ENCODE results near the gene MRPL52. TPM values are rescaled to one million over a fixed set of nuclear protein-coding genes. Genes with fewer than 3 reads are reported as not detected.
"Not testable (repeated sequence)": the region's sequence is repeated elsewhere in the genome, so short reads cannot be mapped to it uniquely, and the experiment has no call there.

The MRPL52 gene
- total RNA-seq, 4 donors from 2014 or later: 24.8 to 230 (median 41.4) TPM

- 84 to 86% methylated on average over 3 of the region's 3 CpGs for WGBS, 2 donors
- intact Hi-C loops (cut with DNase I; ENCODE audit: low total_unique reads): no loop called here
- TF ChIP-seq, protein P1, sequence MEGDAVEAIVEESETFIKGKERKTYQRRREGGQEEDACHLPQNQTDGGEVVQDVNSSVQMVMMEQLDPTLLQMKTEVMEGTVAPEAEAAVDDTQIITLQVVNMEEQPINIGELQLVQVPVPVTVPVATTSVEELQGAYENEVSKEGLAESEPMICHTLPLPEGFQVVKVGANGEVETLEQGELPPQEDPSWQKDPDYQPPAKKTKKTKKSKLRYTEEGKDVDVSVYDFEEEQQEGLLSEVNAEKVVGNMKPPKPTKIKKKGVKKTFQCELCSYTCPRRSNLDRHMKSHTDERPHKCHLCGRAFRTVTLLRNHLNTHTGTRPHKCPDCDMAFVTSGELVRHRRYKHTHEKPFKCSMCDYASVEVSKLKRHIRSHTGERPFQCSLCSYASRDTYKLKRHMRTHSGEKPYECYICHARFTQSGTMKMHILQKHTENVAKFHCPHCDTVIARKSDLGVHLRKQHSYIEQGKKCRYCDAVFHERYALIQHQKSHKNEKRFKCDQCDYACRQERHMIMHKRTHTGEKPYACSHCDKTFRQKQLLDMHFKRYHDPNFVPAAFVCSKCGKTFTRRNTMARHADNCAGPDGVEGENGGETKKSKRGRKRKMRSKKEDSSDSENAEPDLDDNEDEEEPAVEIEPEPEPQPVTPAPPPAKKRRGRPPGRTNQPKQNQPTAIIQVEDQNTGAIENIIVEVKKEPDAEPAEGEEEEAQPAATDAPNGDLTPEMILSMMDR (IDR thresholded peaks at IDR 0.05): no peak
- TF ChIP-seq POLR2A (IDR thresholded peaks at IDR 0.05): no peak
- DNase-seq (ENCODE audit: low spot score in 2 of 2): no peak
- no peak overlapping the region for H3K4me3 ChIP-seq (ENCODE audit: low read depth, poor library complexity, severe bottlenecking)
These were observed 26.1 kb upstream of the MRPL52 start for GRCh38 chr14:22803687-22803974.

GRCh38 chr14:22805235-22805634 is 24.5 kb upstream of the MRPL52 start:
- H3K4me3 ChIP-seq (ENCODE audit: low read depth, poor library complexity, severe bottlenecking); intact Hi-C loops (cut with DNase I; ENCODE audit: low total_unique reads); DNase-seq (ENCODE audit: low spot score in 2 of 2): not testable (repeated sequence)
- whole genome bisulfite sequencing, 2 donors: 93 to 95% methylated on average over 4 of the region's 4 CpGs

DNA sequence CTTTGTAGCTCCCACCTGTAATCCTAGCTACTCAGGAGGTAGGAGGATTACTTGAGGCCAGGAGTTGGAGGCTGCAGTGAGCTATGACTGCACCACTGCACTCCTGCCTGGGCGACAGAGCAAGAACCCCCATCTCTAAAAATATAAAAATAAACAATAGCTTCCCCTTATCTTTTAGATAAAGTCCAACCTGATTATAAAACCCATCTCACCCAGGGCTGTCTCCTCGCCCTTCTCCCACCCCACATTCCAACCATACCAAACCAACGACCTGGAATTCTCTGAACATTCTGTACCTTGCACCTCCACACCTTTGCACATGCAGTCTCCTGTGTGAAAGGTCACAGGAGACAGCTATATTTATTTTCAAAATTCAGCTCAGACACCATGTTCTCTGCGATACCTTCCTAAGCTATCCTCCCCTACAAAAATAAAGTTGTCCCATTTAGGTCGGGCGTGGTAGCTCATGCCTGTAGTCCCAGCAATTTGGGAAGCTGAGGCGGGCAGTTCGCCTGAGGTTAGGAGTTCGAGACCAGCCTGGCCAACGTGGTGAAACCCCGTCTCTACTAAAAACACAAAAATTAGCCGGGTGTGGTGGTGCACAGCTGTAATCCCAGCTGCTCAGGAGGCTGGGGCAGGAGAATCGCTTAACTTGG is 22.1 kb upstream of the MRPL52 start:
- intact Hi-C loops (cut with DNase I; ENCODE audit: low total_unique reads): no loop called here
- WGBS, 2 donors: 79 to 84% methylated on average over 13 of the region's 13 CpGs
- TF ChIP-seq POLR2A (IDR thresholded peaks at IDR 0.05): no peak
- TF ChIP-seq, protein P1 (IDR thresholded peaks at IDR 0.05): no peak
- no peak overlapping the region for H3K4me3 ChIP-seq (ENCODE audit: low read depth, poor library complexity, severe bottlenecking)
- no peak for DNase-seq (ENCODE audit: low spot score in 2 of 2)

DNA sequence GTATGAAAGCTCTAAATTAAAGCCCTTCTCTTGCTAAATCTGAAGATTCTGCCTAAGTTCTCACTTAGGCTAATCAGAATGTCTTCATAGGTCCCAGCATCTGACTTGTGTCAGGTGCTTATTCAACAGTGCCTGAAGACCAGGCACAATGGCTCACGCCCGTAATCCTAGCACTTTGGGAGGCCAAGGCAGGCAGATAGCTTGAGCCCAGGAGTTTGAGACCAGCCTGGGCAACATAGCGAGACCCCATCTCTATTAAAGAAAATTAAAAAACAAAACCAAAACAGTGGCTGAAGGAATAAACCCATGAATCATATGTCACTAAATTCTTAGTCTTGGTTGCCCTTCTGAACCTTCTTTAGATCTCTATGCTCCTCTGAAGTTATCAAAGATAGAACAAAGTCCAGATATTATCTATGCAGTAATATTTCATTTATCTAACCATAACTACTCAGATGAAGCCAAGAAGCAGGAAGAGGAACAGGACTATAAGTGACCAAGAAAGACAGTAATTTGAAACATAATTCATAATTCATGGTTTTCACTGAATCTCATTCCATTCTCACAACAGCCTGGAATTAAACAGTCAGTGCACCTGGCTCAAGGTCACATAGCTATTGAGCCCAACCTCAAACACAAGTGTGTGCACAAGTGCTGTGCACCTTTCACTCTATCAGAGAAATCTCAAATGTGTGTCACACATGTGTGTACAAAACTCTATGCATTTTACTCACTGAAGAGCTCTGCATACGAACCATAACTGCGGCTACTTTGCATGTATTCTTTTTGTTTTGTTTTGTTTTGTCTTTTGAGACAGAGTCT is 21.1 kb upstream of the MRPL52 start:
- no peak overlapping the region for H3K4me3 ChIP-seq (ENCODE audit: low read depth, poor library complexity, severe bottlenecking)
- intact Hi-C loops (cut with DNase I; ENCODE audit: low total_unique reads): no loop called here
- TF ChIP-seq, protein P1 (IDR thresholded peaks at IDR 0.05): no peak
- no peak for TF ChIP-seq POLR2A (IDR thresholded peaks at IDR 0.05)
- no peak for DNase-seq (ENCODE audit: low spot score in 2 of 2)
- 86% methylated on average over 5 of the region's 5 CpGs for WGBS, 2 donors

DNA sequence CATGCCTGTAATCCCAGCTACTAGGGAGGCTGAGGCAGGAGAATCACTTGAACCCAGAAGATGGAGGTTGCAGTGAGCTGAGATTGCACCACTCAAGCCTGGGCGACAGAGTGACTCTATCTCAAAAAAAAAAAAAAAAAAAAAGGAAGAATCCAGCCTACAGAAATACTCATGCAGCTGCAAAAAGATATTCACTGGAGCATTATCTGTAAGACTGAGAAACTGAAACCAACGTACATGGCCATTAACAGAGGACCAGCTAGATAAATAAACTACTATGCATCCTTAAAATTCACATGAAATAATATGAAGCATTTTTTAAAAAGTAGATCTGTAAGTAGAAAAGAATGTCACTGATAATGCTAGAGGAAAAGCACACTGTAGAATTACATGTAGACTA is 18.0 kb upstream of the MRPL52 start:
- H3K4me3 ChIP-seq (ENCODE audit: low read depth, poor library complexity, severe bottlenecking): no peak overlapping the region
- TF ChIP-seq, protein P1 (IDR thresholded peaks at IDR 0.05): no peak
- TF ChIP-seq POLR2A (IDR thresholded peaks at IDR 0.05): no peak
- WGBS, 2 donors: 47 to 54% methylated on average over 2 of the region's 2 CpGs
- DNase-seq (ENCODE audit: low spot score in 2 of 2): no peak
- intact Hi-C loops (cut with DNase I; ENCODE audit: low total_unique reads): loop anchor here (10.0 kb wide), 1 partner anchor 247 kb away; no protein-coding TSS in a partner anchor

DNA sequence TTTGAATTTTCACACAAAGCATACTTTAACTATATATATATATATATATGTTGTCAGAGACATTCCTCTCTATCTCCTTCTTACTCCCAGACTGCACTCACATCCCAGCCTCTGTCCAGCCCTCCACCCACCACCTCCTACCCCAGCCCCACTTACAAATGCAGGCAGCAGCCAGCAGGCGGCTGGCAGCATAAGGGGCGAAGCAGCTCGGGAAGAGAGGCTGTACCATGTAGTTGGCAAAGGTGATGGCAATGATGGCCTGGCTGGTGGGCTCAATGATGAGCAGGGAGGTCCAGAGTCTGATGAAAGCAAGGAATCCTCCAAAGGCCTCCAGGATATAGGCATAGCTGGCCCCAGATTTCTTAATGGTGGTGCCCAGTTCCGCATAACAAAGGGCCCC is 16.9 kb upstream of the MRPL52 start:
- intact Hi-C loops (cut with DNase I; ENCODE audit: low total_unique reads): loop anchor here (10.0 kb wide), 1 partner anchor 248 kb away; no protein-coding TSS in a partner anchor
- H3K4me3 ChIP-seq (ENCODE audit: low read depth, poor library complexity, severe bottlenecking): no peak overlapping the region
- no peak for DNase-seq (ENCODE audit: low spot score in 2 of 2)
- TF ChIP-seq, protein P1 (IDR thresholded peaks at IDR 0.05): no peak
- no peak for TF ChIP-seq POLR2A (IDR thresholded peaks at IDR 0.05)
- 88 to 90% methylated on average over 4 of the region's 4 CpGs for WGBS, 2 donors

All from lower leg skin (tissue), 4 donors.